ENCODE results near the gene CAPN15. TPM values are rescaled to one million over a fixed set of nuclear protein-coding genes. Genes with fewer than 3 reads are reported as not detected.

The CAPN15 gene
- total RNA-seq, 1 experiment from 2014 or later: 76.4 TPM

GRCh38 chr16:552171-552570 is 24.7 kb downstream of the CAPN15 start:
- Histone ChIP-seq H3K23me2 (ENCODE audit: insufficient read length, low read depth, low read length, poor library complexity, severe bottlenecking) (no peaks in the 10 kb centered on the region), H3K23ac (ENCODE audit: insufficient read length, low read depth, low read length) (no peak overlapping the region), H3K9ac (ENCODE audit: extremely low read depth, insufficient read length, low read length) (no peak overlapping the region), H3K56ac (ENCODE audit: insufficient read length, low read depth, low read length) (no peak overlapping the region), H3T11ph (ENCODE audit: low read length) (no peak overlapping the region), H2AK5ac (ENCODE audit: insufficient read length, low read length) (no peak overlapping the region), H4K8ac (replicated peaks; ENCODE audit: insufficient read length, low read depth, low read length) (no peak overlapping the region), H3K18ac (ENCODE audit: insufficient read length, low read depth, low read length) (no peak overlapping the region), H3K79me1 (ENCODE audit: insufficient read depth, low read depth, low read length, poor library complexity, severe bottlenecking) (no peaks in the 10 kb centered on the region), H4K5ac (ENCODE audit: insufficient read length, low read depth, low read length) (no peak overlapping the region), H3K4me1 (ENCODE audit: insufficient read depth, low read length) (no peaks in the 10 kb centered on the region), H3K4me2 (ENCODE audit: insufficient read depth, insufficient read length, low read length) (no peak overlapping the region), H2BK15ac (ENCODE audit: low read depth, low read length) (no peak overlapping the region), H3K27me3 (ENCODE audit: insufficient read depth, low read length) (no peaks in the 10 kb centered on the region), H3K79me2 (ENCODE audit: insufficient read depth, low read length) (no peaks in the 10 kb centered on the region), H3K14ac (ENCODE audit: insufficient read depth, low read length) (no peak overlapping the region), H2AFZ (ENCODE audit: low read length) (no peak overlapping the region), H2BK5ac (ENCODE audit: insufficient read length, low read length) (no peak overlapping the region), H2BK12ac (ENCODE audit: insufficient read length, low read depth, low read length) (no peak overlapping the region), H3K4ac (ENCODE audit: low read depth, low read length) (no peak overlapping the region), H3K27ac (ENCODE audit: insufficient read length, low read depth, low read length) (no peak overlapping the region), H2BK120ac (ENCODE audit: low read depth, low read length, poor library complexity, severe bottlenecking) (no peak overlapping the region), H3K9me3 (ENCODE audit: control insufficient read depth, low read depth, low read length) (no peaks in the 10 kb centered on the region), H4K20me1 (ENCODE audit: control insufficient read depth, insufficient read depth, insufficient read length) (no peaks in the 10 kb centered on the region), H4K91ac (ENCODE audit: insufficient read length, low read depth, low read length) (no peak overlapping the region), H2BK20ac (ENCODE audit: low read depth, low read length, poor library complexity, severe bottlenecking) (no peak overlapping the region)
- Mint-ChIP-seq H3K27ac (no peak overlapping the region), H3K36me3 (ENCODE audit: insufficient read depth in 1 of 3, low read depth in 3 of 3) (peaks cover 0 to 8% (median 2%) of the 10 kb centered on the region in 3 experiments; a peak in 2 of 7 replicates), H3K27me3 (ENCODE audit: low read depth) (no peaks in the 10 kb centered on the region), H3K9me3 (no peaks in the 10 kb centered on the region), H3K4me3 (no peak overlapping the region), H3K4me1 (no peaks in the 10 kb centered on the region)
- DNase-seq: no peak
- TF ChIP-seq, protein P1, sequence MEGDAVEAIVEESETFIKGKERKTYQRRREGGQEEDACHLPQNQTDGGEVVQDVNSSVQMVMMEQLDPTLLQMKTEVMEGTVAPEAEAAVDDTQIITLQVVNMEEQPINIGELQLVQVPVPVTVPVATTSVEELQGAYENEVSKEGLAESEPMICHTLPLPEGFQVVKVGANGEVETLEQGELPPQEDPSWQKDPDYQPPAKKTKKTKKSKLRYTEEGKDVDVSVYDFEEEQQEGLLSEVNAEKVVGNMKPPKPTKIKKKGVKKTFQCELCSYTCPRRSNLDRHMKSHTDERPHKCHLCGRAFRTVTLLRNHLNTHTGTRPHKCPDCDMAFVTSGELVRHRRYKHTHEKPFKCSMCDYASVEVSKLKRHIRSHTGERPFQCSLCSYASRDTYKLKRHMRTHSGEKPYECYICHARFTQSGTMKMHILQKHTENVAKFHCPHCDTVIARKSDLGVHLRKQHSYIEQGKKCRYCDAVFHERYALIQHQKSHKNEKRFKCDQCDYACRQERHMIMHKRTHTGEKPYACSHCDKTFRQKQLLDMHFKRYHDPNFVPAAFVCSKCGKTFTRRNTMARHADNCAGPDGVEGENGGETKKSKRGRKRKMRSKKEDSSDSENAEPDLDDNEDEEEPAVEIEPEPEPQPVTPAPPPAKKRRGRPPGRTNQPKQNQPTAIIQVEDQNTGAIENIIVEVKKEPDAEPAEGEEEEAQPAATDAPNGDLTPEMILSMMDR (conservative IDR thresholded peaks at IDR 0.05): no peak
- no CpG with 5 or more reads among the region's 35 CpGs for WGBS (ENCODE audit: extremely low coverage, insufficient read length, low lambda C conversion rate)

Data from H9 (cell line).